Measurements from ENCODE around the gene MEGF11.

- TF ChIP-seq CTCF (IDR thresholded peaks at IDR 0.05) (no peak), POLR2A (IDR thresholded peaks at IDR 0.05) (no peak)
These were observed 304.5 kb downstream of the MEGF11 start for GRCh38 chr15:65949011-65949410.
